Measurements from ENCODE around the gene TBX1.

Gene TBX1

GRCh38 chr22:19739448-19739895 lies 21.1 kb upstream of the TBX1 start:
- no peak for TF ChIP-seq GATA2 (IDR thresholded peaks at IDR 0.05; ENCODE audit: low read depth, low read length)
- no peak for TF ChIP-seq GATA3 (IDR thresholded peaks at IDR 0.05; ENCODE audit: low read depth, low read length)

- TF ChIP-seq GATA2 (IDR thresholded peaks at IDR 0.05; ENCODE audit: low read depth, low read length) (no peak), GATA3 (IDR thresholded peaks at IDR 0.05; ENCODE audit: low read depth, low read length) (no peak)
These were observed 20.6 kb upstream of the TBX1 start for GRCh38 chr22:19739911-19740449.

- TF ChIP-seq GATA3 (IDR thresholded peaks at IDR 0.05; ENCODE audit: low read depth, low read length), result no peak
These were observed 20.0 kb upstream of the TBX1 start for GRCh38 chr22:19740586-19740985.

GRCh38 chr22:19741053-19741452 lies 19.5 kb upstream of the TBX1 start:
- no peak for TF ChIP-seq GATA2 (IDR thresholded peaks at IDR 0.05; ENCODE audit: low read depth, low read length)
- no peak for TF ChIP-seq GATA3 (IDR thresholded peaks at IDR 0.05; ENCODE audit: low read depth, low read length)

DNA sequence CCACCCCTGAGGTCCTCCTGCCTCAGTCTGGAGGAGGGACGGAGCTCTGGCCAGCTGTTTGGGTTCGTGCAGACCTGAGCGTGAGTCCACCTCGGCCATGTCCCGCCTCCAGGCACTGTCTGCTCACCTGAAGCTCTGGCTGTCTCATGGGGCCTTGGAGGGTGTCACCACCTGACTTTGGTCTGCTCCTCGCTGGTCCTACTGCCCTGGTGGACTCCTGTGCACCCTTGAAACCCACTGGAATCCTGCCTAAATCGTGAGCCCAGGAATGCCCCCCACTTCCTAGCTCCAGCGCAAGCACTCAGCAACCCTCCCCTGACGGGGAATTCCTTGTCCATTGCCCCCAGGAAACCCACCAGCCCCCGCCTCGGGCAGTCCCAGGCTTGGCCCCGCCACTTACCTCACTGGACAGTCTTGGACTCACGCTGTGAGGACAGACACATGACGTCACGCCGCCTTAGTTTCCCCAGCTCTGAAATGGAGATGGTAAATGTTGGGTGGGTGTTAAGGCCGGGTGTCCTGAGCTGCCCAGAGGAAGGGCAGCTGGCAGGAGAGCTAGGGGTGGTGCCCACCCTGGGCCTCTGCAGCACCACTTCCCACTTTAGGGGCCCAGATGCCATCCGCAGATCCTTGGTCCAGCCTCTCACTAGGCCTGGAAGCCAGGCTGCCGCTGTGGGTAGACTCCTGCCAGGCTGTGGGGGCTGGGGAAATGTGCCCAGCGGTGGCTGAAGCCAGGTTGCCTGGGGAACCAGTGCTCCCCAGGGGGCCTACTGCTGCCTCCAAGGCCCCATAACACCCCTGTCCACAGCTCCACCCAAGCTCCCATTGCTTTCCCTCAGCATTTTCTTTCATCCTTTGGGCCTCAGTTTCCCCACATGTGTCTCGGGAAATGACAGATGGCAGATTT lies 18.2 kb upstream of the TBX1 start:
- TF ChIP-seq GATA2 (IDR thresholded peaks at IDR 0.05; ENCODE audit: low read depth, low read length) (no peak), GATA3 (IDR thresholded peaks at IDR 0.05; ENCODE audit: low read depth, low read length) (no peak)

GRCh38 chr22:19743081-19743480 lies 17.5 kb upstream of the TBX1 start:
- TF ChIP-seq GATA3 (IDR thresholded peaks at IDR 0.05; ENCODE audit: low read depth, low read length) (no peak), GATA2 (IDR thresholded peaks at IDR 0.05; ENCODE audit: low read depth, low read length) (no peak)

DNA sequence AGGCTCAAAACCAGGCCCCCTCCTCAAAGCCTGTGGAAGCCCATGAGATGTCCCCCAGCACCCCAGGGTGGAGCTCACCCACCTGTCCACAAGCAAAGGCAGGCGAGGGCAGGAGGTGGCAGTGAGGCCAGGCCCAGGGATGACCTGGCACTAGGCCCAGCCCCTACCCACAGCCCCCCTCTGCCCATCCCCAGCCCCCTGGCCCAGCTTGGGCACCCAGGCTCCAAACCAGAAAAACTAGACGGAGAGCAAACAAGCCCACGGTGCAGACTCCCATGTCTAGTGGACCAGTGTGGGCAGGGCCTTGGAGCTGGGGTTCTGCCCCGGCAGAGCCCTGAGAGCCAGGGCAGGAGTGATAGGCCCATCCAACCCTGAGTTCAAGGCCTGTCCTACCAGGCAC lies 16.9 kb upstream of the TBX1 start:
- no peak for TF ChIP-seq GATA3 (IDR thresholded peaks at IDR 0.05; ENCODE audit: low read depth, low read length)
- TF ChIP-seq GATA2 (IDR thresholded peaks at IDR 0.05; ENCODE audit: low read depth, low read length), result no peak

- TF ChIP-seq GATA3 (IDR thresholded peaks at IDR 0.05; ENCODE audit: low read depth, low read length), result no peak
- TF ChIP-seq GATA2 (IDR thresholded peaks at IDR 0.05; ENCODE audit: low read depth, low read length), result no peak
These were observed 16.1 kb upstream of the TBX1 start for GRCh38 chr22:19744350-19745006.

DNA sequence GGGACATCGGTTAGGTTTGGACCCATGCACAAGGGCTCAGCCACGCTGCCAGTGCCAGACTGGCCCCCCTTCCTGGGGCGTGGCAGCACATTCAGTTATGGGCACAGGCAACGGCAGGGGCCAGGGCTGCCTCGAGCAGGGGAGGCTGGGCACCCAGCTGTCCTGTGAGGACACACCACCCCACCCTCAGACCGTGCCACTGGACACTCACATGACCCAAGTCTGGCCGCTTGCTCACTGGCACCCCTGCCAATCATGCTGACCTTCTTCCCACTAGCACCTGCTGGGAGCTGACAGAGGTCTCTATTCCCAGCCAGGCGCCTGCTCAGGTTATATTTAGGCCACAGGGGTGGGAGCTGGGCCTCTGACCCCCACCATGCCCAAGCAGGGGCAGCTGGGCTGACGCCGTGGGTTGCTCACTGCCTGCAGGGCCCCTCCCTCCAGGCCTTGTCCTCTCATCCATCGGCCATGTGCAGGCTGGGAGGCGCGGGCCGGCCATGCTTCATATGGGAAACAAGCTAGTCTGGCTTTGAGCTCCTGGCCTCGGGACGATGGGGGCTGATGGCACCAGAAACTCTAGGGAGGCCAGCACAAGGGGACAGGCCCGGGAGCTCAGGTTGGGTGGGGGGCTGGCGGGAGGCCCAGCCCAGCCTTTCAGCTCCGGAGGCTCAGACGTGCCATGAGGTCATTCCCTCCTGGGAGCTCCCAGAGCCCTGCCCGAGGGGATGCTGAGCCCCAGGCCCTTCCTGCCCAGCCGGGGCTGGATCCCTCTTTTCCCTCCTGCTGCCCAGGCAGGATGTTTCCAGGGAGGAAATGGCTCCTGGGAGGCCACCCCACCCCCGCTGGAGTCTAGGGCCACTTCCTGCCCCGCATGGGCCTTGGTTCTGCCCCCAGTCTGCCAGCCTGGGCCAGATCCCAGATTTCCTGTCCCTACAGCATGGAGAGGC lies 15.2 kb upstream of the TBX1 start:
- TF ChIP-seq GATA2 (IDR thresholded peaks at IDR 0.05; ENCODE audit: low read depth, low read length) (no peak), GATA3 (IDR thresholded peaks at IDR 0.05; ENCODE audit: low read depth, low read length) (no peak)

- no peak for TF ChIP-seq GATA3 (IDR thresholded peaks at IDR 0.05; ENCODE audit: low read depth, low read length)
- no peak for TF ChIP-seq GATA2 (IDR thresholded peaks at IDR 0.05; ENCODE audit: low read depth, low read length)
These were observed 13.9 kb upstream of the TBX1 start for GRCh38 chr22:19746726-19747125.

GRCh38 chr22:19747551-19747950 lies 13.0 kb upstream of the TBX1 start:
- TF ChIP-seq GATA2 (IDR thresholded peaks at IDR 0.05; ENCODE audit: low read depth, low read length), result no peak
- no peak for TF ChIP-seq GATA3 (IDR thresholded peaks at IDR 0.05; ENCODE audit: low read depth, low read length)

GRCh38 chr22:19748139-19748538 lies 12.4 kb upstream of the TBX1 start:
- TF ChIP-seq GATA2 (IDR thresholded peaks at IDR 0.05; ENCODE audit: low read depth, low read length), result no peak

GRCh38 chr22:19748991-19749664 lies 11.4 kb upstream of the TBX1 start:
- TF ChIP-seq GATA2 (IDR thresholded peaks at IDR 0.05; ENCODE audit: low read depth, low read length) (no peak), GATA3 (IDR thresholded peaks at IDR 0.05; ENCODE audit: low read depth, low read length) (no peak)
